ENCODE results near the gene E2F4.

E2F4 gene

DNA sequence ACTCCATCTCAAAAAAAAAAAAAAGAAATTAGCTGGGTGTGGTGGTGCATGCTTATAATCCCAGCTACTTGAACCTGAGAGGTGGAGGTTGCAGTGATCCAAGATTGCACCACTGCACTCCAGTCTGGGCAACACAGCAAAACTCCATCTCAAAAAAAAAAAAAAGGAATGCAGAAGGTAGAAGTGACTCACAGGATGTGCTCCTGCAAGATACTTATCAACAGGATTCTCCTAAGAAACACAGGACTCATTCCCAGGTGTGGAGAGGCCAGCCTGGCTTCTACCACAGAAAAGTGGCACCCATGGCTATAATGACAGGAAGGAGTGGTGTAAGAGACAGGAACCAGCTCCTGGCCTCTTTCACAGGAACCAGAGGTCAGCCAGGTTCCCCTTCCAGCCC is 20.8 kb downstream of the E2F4 start:
- no peaks in the 10 kb centered on the region for H3K36me3 ChIP-seq (replicated peaks; ENCODE audit: insufficient read depth, low read length)
- no peaks in the 10 kb centered on the region; the same call in 1 of the 2 replicates for H3K27me3 ChIP-seq (replicated peaks; ENCODE audit: insufficient read depth, low read length)
- H3K4me2 ChIP-seq (ENCODE audit: low read depth, low read length): no peak overlapping the region
- no peak for TF ChIP-seq EZH2 (optimal IDR thresholded peaks at IDR 0.05; ENCODE audit: low read depth, low read length)
- TF ChIP-seq, protein P1, sequence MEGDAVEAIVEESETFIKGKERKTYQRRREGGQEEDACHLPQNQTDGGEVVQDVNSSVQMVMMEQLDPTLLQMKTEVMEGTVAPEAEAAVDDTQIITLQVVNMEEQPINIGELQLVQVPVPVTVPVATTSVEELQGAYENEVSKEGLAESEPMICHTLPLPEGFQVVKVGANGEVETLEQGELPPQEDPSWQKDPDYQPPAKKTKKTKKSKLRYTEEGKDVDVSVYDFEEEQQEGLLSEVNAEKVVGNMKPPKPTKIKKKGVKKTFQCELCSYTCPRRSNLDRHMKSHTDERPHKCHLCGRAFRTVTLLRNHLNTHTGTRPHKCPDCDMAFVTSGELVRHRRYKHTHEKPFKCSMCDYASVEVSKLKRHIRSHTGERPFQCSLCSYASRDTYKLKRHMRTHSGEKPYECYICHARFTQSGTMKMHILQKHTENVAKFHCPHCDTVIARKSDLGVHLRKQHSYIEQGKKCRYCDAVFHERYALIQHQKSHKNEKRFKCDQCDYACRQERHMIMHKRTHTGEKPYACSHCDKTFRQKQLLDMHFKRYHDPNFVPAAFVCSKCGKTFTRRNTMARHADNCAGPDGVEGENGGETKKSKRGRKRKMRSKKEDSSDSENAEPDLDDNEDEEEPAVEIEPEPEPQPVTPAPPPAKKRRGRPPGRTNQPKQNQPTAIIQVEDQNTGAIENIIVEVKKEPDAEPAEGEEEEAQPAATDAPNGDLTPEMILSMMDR (IDR thresholded peaks at IDR 0.05; ENCODE audit: low read length): no peak
- TF ChIP-seq EZH2phosphoT487 (IDR thresholded peaks at IDR 0.05; ENCODE audit: low read length): no peak
- no peaks in the 10 kb centered on the region for H3F3A ChIP-seq (ENCODE audit: insufficient read depth, low read length)
- no peak overlapping the region for H3K4me3 ChIP-seq (ENCODE audit: low read length)
- H3K9ac ChIP-seq (ENCODE audit: low read length): no peak overlapping the region
- no peak for DNase-seq
- no peaks in the 10 kb centered on the region for H3K9me3 ChIP-seq (replicated peaks; ENCODE audit: insufficient read depth, low read length)
- no peak overlapping the region for H3K27ac ChIP-seq (ENCODE audit: low read length)
- no peaks in the 10 kb centered on the region for H3K9me2 ChIP-seq (replicated peaks; ENCODE audit: insufficient read depth, low read length)
- H3K4me1 ChIP-seq (ENCODE audit: low read length): no peaks in the 10 kb centered on the region
- no peak overlapping the region for H2AFZ ChIP-seq (ENCODE audit: low read length)
- H4K20me1 ChIP-seq (ENCODE audit: insufficient read depth, low read length): no peaks in the 10 kb centered on the region
- H3K79me2 ChIP-seq (ENCODE audit: low read length): no peaks in the 10 kb centered on the region

DNA sequence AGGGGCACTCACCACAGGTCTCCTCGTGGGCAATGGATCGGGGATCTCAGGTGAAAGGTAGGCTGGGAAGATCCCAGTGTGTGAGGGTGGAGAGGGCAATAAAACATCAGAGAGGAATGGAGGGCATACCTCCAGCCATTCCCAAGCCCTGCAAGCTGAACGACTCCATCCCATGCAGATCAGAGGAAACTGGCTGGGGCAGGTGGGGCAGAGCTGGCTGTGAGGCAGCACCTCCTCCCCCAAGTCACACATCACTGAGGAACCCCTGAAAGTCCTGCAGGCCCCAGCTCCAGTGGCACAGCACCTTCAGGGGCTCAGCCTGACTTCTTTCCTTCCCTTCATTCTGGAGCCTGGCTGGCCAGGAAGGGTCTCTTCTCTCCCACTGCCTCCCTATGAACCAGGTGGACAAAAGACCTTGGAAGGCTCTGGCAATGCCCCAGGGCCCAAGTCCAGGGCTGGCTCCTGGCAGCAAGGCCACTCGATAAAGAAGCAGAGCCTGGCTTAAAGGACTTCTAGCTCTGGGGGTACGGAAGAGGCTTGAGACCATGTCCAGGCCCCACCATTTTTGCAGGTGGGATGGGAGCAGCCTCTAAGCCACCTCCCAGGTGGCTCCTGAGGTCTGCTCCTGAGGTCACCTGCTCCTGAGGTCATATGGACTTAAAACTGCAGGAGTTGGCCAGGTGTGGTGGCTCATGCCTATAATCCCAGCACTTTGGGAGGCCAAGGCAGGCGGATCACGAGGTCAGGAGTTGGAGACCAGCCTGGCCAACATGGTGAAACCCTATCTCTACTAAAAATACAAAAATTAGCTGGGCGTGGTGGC is 21.5 kb downstream of the E2F4 start:
- H3K27ac ChIP-seq (ENCODE audit: low read length): no peak overlapping the region
- TF ChIP-seq, protein P1 (IDR thresholded peaks at IDR 0.05; ENCODE audit: low read length): no peak
- TF ChIP-seq EZH2 (optimal IDR thresholded peaks at IDR 0.05; ENCODE audit: low read depth, low read length) (no peak), EZH2phosphoT487 (IDR thresholded peaks at IDR 0.05; ENCODE audit: low read length) (no peak)
- H3K9ac ChIP-seq (ENCODE audit: low read length): no peak overlapping the region
- DNase-seq: no peak
- no peaks in the 10 kb centered on the region for H3K9me3 ChIP-seq (replicated peaks; ENCODE audit: insufficient read depth, low read length)
- no peaks in the 10 kb centered on the region for H3K36me3 ChIP-seq (replicated peaks; ENCODE audit: insufficient read depth, low read length)
- no peaks in the 10 kb centered on the region for H3K9me2 ChIP-seq (replicated peaks; ENCODE audit: insufficient read depth, low read length)
- H3K27me3 ChIP-seq (replicated peaks; ENCODE audit: insufficient read depth, low read length): no peaks in the 10 kb centered on the region; the same call in 1 of the 2 replicates
- H3K4me2 ChIP-seq (ENCODE audit: low read depth, low read length): no peak overlapping the region
- no peaks in the 10 kb centered on the region for H3F3A ChIP-seq (ENCODE audit: insufficient read depth, low read length)
- no peak overlapping the region for H3K4me3 ChIP-seq (ENCODE audit: low read length)
- H2AFZ ChIP-seq (ENCODE audit: low read length): no peak overlapping the region
- no peaks in the 10 kb centered on the region for H4K20me1 ChIP-seq (ENCODE audit: insufficient read depth, low read length)
- no peaks in the 10 kb centered on the region for H3K4me1 ChIP-seq (ENCODE audit: low read length)
- no peaks in the 10 kb centered on the region for H3K79me2 ChIP-seq (ENCODE audit: low read length)

DNA sequence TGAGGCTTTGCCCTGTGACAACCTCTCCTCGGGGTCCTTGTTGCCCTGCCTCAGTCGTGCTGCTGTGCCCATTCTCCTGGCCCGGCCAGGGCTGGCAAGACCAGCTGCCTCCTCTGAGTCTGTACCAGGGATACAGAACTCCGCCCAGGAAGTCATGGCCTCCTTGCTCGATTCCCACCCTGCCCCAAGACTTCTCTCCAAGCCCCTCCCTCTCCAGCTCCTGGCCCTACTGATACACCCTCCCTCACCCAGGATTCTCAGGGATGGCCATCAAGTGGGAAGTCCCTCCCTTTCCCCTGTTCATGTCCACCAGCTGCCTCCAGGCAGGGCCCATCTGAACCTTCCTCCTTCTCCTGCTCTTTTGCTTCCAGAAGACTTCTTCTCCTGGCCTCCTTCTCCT is 23.8 kb downstream of the E2F4 start:
- TF ChIP-seq, protein P1 (IDR thresholded peaks at IDR 0.05; ENCODE audit: low read length): no peak
- TF ChIP-seq EZH2 (optimal IDR thresholded peaks at IDR 0.05; ENCODE audit: low read depth, low read length): no peak
- TF ChIP-seq EZH2phosphoT487 (IDR thresholded peaks at IDR 0.05; ENCODE audit: low read length): no peak
- Histone ChIP-seq H3K4me3 (ENCODE audit: low read length) (no peak overlapping the region), H3K27ac (ENCODE audit: low read length) (no peak overlapping the region), H3K9me2 (replicated peaks; ENCODE audit: insufficient read depth, low read length) (no peaks in the 10 kb centered on the region), H3K9ac (ENCODE audit: low read length) (no peak overlapping the region), H4K20me1 (ENCODE audit: insufficient read depth, low read length) (no peaks in the 10 kb centered on the region), H3K4me2 (ENCODE audit: low read depth, low read length) (no peak overlapping the region), H3K36me3 (replicated peaks; ENCODE audit: insufficient read depth, low read length) (no peaks in the 10 kb centered on the region), H3K4me1 (ENCODE audit: low read length) (no peaks in the 10 kb centered on the region), H2AFZ (ENCODE audit: low read length) (no peak overlapping the region), H3F3A (ENCODE audit: insufficient read depth, low read length) (no peaks in the 10 kb centered on the region), H3K9me3 (replicated peaks; ENCODE audit: insufficient read depth, low read length) (no peaks in the 10 kb centered on the region), H3K27me3 (replicated peaks; ENCODE audit: insufficient read depth, low read length) (no peaks in the 10 kb centered on the region; the same call in 1 of the 2 replicates), H3K79me2 (ENCODE audit: low read length) (no peaks in the 10 kb centered on the region)
- no peak for DNase-seq

Measured in MM.1S (cell line).